HG03108 (cell line): ENCODE data around the gene TIMM21.

Source experiments
- ATAC-seq: cut with Tn5 transposase; IDR thresholded peaks from one replicate; pipeline ENCODE4 v1.9.1; 2021; ENCODE audit warnings: moderate library complexity; ENCODE audit not compliant: unreplicated experiment

The TIMM21 gene

DNA sequence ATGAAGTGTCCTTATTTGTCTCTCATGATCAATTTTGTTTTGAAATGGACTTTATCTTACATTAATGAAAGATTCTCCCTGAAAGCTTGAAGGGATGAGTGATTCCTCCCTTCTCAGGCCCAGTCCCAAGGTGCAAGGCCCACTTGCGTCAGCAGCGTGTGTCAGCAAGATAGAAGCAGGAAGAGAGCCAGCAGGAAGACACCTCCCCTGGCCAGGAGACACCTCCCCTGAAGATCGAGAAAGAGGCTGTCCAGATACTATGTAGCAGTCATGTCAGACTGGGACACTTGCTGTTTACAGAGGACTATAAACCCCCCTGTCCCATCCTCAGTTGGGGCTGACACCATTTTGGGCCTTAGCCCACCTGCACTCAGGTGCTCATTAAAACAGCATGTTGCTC, 38.3 kb downstream of the TIMM21 start:
- ATAC-seq = no peak

DNA sequence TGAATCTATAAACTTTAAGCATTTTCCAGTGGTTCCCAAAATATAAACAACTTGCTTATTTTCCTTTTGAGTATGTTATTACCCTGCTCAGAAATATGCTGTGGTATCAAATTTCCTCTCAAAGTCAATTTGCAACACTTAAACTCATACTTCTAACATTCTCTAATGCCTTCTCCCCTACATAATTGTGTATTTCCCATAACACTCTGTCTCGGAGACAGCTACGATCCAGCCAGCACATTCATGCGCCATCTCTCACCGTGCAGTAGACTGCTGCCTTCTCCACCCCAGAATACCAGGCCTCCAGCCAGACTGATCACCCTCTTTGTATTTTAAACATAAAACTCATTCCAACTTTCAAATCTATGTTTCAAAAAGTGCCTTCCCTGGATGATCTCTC, 41.8 kb downstream of the TIMM21 start:
- ATAC-seq = no peak

DNA sequence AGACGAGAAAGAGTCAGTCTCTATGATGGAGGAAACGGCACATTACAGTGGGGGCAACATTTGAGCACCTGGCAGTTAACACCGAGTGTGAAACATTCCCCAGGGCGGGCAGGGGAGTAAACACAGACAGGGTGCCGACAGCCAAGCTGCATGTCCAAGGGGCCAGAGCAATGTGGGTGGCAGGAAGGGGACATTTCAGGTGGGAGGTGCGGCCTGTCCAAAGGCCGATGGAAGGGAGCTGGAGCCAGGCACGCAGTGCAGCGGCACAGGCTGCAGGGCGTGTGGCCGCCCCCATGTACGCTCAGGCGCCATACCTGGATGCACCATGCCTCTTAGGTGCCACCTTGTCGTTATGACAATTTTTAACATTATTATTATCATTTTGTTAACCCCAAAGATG, 43.3 kb downstream of the TIMM21 start:
- no peak for ATAC-seq

DNA sequence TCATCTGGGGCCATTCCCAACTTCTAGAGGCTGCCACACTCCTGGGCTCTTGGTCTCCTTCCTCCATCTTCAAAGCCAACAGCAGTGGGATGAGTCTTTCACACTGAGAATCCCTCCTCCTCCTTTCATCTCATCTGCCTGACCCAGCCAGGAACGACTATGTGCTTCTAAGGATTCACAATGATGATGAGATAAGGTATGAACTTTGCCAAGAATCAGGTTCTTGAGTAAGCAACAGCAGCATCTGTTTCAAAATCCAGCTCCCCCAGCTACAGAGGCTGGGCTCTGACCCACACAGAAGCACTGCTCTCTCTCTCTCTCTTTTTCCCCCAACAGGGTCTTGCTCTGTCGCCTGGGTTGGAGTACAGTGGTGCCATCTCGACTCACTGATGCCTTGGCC, 46.4 kb downstream of the TIMM21 start:
- ATAC-seq = no peak

DNA sequence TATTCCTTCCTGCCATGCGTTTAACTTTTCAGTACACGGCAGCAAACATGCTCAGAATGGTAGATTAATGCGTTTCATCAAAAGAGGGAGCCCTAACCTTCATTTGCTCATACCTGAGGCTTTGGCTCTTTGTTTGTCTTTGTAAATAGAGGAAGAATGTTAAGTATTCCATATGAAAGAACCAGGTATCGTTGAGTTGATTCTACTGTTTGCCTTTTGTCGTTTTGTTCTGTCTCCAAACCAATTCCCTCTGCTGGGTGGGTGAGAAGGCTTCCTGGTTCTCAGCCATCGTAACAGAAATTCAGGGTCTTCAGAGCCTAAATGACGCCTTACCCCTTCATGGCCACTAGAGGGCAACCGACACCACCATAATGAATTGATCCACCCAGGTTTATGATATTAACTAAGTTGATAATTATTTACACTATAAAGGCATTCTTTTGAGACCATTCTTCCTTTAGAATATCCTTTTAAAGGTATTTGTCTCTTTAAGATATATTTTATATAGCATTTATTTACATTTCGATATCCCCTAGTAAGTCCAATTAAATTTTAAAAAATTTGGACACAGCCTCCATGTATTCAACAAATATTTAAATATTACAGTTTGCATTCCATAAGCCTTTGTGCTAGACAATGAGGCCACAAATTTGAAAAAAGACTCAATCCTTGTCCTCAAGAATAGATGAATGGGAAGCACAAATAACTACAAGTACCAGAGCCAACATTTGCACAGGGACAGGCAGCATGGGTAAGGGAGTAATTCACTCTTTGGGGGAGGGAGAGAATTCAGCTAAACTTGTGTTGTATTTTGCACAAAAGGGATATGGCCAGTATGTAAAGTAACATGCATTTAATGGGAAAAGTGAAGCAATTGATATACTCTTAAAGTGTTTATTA, 48.1 kb downstream of the TIMM21 start:
- ATAC-seq = peak; percentile 87

DNA sequence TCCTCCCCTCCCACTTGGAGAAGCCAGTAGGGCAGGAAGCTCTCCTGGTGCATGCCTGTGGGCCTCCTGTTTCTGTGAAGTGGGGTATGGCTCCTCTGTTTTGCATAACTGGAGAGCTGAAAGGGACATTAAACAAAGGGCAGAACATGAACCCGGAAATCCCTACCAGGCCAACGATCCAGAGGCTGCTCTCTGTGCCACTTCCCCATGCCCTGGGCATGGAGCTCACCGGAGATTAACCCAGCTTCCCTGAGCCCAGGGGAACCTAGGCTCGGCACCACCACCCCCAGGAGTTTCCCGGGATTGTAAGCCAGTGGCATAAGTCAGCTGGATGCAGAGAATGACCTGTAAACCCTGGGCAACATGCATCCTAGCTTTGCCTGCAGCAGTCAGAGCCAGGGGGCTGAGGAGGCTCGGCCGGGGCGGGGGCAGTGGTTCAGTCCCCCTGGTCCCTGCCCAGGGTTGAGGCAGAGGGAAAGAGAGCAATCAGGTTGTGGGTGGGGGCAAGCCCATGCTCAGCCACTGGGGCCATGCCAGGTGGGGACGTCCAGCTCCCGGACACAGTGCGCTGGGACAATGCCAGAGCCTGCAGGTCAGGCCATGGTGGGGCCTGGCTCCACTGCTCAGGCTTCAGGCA, 49.5 kb downstream of the TIMM21 start:
- no peak for ATAC-seq

DNA sequence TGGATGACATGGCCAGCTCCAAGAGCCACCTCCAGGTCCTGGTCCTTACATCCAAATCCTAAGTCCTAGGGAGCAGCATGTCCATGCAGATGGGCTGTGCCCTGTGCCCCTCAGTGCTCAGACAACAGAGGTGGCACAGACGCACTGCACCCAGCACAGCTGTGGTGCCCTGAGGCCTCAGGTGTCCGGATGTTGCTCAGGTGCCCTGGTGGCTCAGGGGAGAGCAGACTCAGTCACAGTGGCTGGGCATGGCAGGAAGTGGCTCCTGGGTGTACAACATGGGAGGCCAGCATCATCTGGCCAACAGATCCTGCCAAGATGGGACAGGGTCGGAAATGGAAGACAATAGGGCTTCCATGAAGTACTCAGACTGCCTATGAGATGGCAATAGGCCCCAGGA, 50.1 kb downstream of the TIMM21 start:
- no peak for ATAC-seq

DNA sequence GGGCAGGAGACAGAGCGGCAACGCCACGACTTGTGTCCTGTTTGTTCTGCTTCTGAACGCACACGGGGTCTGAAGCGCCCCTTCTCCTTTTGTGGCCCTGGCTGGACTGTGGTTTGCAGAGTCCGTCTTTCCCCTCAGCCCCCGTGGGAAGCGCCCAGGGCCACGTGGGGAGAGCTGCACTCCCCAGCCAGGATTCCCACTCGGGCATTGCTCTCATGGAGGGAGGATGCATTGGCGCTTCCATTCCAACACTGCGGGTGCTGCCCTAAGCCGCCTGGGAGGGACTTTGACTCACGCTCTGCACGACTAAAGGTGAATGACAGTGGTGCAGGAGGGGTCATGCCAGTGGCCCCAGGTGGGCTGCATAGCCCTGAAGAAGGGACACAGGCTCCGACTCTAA, 52.5 kb downstream of the TIMM21 start:
- no peak for ATAC-seq

DNA sequence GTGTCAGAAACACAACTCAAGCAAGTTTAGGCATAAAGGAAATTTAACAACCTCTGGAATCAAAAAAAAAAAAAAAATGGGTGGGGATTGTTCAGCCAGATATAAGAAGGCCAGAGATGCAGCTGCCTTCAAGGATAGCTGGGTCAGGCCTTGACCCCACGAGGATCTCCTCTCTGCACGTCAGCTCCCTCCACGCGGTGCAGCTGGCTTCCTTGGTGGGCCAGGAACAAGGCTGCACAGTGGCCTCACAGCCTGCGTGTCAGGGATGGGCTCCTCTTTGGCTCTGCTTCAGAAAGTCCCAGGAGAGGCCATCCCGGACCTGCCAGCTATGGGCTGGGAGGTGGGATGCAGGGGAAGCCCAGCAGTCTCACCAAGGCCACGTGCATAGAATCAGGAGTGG, 55.5 kb downstream of the TIMM21 start:
- no peak for ATAC-seq

DNA sequence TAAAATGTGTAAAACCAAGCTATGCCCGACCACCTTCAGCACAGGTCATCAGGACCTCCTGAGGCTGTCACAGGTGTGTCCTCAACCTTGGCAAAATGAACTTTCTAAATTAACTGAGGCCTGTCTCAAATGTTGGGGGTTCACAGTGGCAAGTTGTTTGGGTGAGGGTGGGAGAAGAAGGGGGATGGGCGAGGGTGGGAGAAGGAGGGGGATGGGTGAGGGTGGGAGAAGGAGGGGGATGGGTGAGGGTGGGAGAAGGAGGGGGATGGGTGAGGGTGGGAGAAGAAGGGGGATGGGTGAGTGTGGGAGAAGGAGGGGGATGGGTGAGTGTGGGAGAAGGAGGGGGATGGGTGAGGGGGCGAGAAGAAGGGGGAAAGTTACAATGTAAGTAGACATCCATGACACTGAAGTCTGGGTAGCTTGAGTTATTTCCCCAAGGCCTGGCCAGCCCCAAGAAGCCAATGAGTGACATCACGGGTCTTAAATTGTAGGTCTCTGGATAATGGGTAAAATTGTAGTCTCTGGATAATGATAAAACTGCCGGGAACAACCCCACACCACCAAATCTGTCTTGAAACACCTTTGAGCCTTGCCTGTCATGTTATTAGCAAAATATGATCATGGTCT, 56.3 kb downstream of the TIMM21 start:
- no peak for ATAC-seq
